ENCODE measurements around the gene TPM1. TPM values are rescaled to one million over a fixed set of nuclear protein-coding genes. Genes with fewer than 3 reads are reported as not detected.
"Not testable (repeated sequence)": the region's sequence is repeated elsewhere in the genome, so short reads cannot be mapped to it uniquely, and the experiment has no call there.

The TPM1 gene
- total RNA-seq, 2 experiments from 2014 or later, result 10.8 to 11.4 TPM

- POLR2A ChIA-PET, result no interaction called here
Observed at GRCh38 chr15:63096178-63096577, 53.6 kb downstream of the TPM1 start.

GRCh38 chr15:63098901-63099300 is 56.4 kb downstream of the TPM1 start:
- intact Hi-C loops (cut with micrococcal nuclease); H3K9me3 Mint-ChIP-seq; H3K4me3 Mint-ChIP-seq; H3K4me1 Mint-ChIP-seq (ENCODE audit: low read depth); POLR2A ChIA-PET; CTCF ChIA-PET; H3K27ac Mint-ChIP-seq; H3K36me3 Mint-ChIP-seq; DNase-seq; H3K27me3 Mint-ChIP-seq: not testable (repeated sequence)

More at GRCh38 chr15:63096178-63096577, 53.6 kb downstream of the TPM1 start:
- intact Hi-C loops (cut with micrococcal nuclease), result no loop called here
- H3K9me3 Mint-ChIP-seq, result no peaks in the 10 kb centered on the region
- no peak overlapping the region for H3K4me3 Mint-ChIP-seq
- CTCF ChIA-PET, result interaction anchor here (12.8 kb wide), 1 partner anchor 50 kb away, joined by 154 read pairs; the partner anchor contains the start of gene TPM1
- no peak overlapping the region for H3K27ac Mint-ChIP-seq
- H3K27me3 Mint-ChIP-seq, result no peaks in the 10 kb centered on the region
- H3K36me3 Mint-ChIP-seq, result no peaks in the 10 kb centered on the region
- DNase-seq, result no peak
- no peaks in the 10 kb centered on the region for H3K4me1 Mint-ChIP-seq (ENCODE audit: low read depth)

- DNase-seq; H3K36me3 Mint-ChIP-seq; H3K9me3 Mint-ChIP-seq; H3K27me3 Mint-ChIP-seq; H3K27ac Mint-ChIP-seq; CTCF ChIA-PET; POLR2A ChIA-PET; H3K4me1 Mint-ChIP-seq (ENCODE audit: low read depth); intact Hi-C loops (cut with micrococcal nuclease); H3K4me3 Mint-ChIP-seq: not testable (repeated sequence)
Observed at GRCh38 chr15:63099581-63099980, 57.0 kb downstream of the TPM1 start.

- no peak overlapping the region for H3K4me3 Mint-ChIP-seq
- H3K36me3 Mint-ChIP-seq, result no peaks in the 10 kb centered on the region
- ChIA-PET POLR2A (no interaction called here), CTCF (interaction anchor here (1.0 kb wide), 1 partner anchor 56 kb away, joined by 3 read pairs; no protein-coding TSS in a partner anchor)
- H3K4me1 Mint-ChIP-seq (ENCODE audit: low read depth), result no peaks in the 10 kb centered on the region
- no peak overlapping the region for H3K27ac Mint-ChIP-seq
- no peak for DNase-seq
- H3K27me3 Mint-ChIP-seq, result peaks cover 11% of the 10 kb centered on the region
- H3K9me3 Mint-ChIP-seq, result no peaks in the 10 kb centered on the region
- intact Hi-C loops (cut with micrococcal nuclease), result no loop called here
Observed at GRCh38 chr15:63103416-63103815, 60.9 kb downstream of the TPM1 start.

GRCh38 chr15:63104727-63105126 is 62.2 kb downstream of the TPM1 start:
- peaks cover 12% of the 10 kb centered on the region for H3K27me3 Mint-ChIP-seq
- intact Hi-C loops (cut with micrococcal nuclease), result no loop called here
- ChIA-PET CTCF (interaction anchor here (0.8 to 1.0 kb wide), 2 partner anchors 57 to 58 kb away, joined by 3 read pairs; no protein-coding TSS in a partner anchor), POLR2A (no interaction called here)
- no peaks in the 10 kb centered on the region for H3K4me1 Mint-ChIP-seq (ENCODE audit: low read depth)
- DNase-seq, result no peak
- H3K4me3 Mint-ChIP-seq, result no peak overlapping the region
- H3K9me3 Mint-ChIP-seq, result no peaks in the 10 kb centered on the region
- H3K36me3 Mint-ChIP-seq, result no peaks in the 10 kb centered on the region
- no peak overlapping the region for H3K27ac Mint-ChIP-seq

GRCh38 chr15:63105354-63105753 is 62.8 kb downstream of the TPM1 start:
- H3K4me1 Mint-ChIP-seq (ENCODE audit: low read depth); H3K9me3 Mint-ChIP-seq; H3K27ac Mint-ChIP-seq; POLR2A ChIA-PET; H3K4me3 Mint-ChIP-seq; H3K36me3 Mint-ChIP-seq; intact Hi-C loops (cut with micrococcal nuclease); DNase-seq: not testable (repeated sequence)
- CTCF ChIA-PET, result interaction anchor here (0.8 to 1.0 kb wide), 2 partner anchors 13 to 58 kb away, joined by 3 to 4 read pairs; no protein-coding TSS in a partner anchor
- peaks cover 12% of the 10 kb centered on the region for H3K27me3 Mint-ChIP-seq

- Mint-ChIP-seq H3K27ac (no peak overlapping the region), H3K4me3 (no peak overlapping the region), H3K9me3 (no peaks in the 10 kb centered on the region), H3K27me3 (peaks cover 12% of the 10 kb centered on the region), H3K4me1 (ENCODE audit: low read depth) (no peaks in the 10 kb centered on the region), H3K36me3 (no peaks in the 10 kb centered on the region)
- CTCF ChIA-PET, result no interaction called here
- DNase-seq, result no peak
- POLR2A ChIA-PET, result no interaction called here
- intact Hi-C loops (cut with micrococcal nuclease), result no loop called here
Observed at GRCh38 chr15:63107895-63108546, 65.5 kb downstream of the TPM1 start.

- no peaks in the 10 kb centered on the region for H3K36me3 Mint-ChIP-seq
- H3K4me1 Mint-ChIP-seq (ENCODE audit: low read depth), result no peaks in the 10 kb centered on the region
- H3K4me3 Mint-ChIP-seq, result no peak overlapping the region
- intact Hi-C loops (cut with micrococcal nuclease), result no loop called here
- ChIA-PET POLR2A (no interaction called here), CTCF (no interaction called here)
- H3K27me3 Mint-ChIP-seq, result peaks cover 10% of the 10 kb centered on the region
- no peak overlapping the region for H3K27ac Mint-ChIP-seq
- no peaks in the 10 kb centered on the region for H3K9me3 Mint-ChIP-seq
- no peak for DNase-seq
Observed at GRCh38 chr15:63109498-63109897, 67.0 kb downstream of the TPM1 start.

- ChIA-PET POLR2A (no interaction called here), CTCF (interaction anchor here (1.0 kb wide), 1 partner anchor 17 kb away, joined by 3 read pairs; no protein-coding TSS in a partner anchor)
- Mint-ChIP-seq H3K36me3 (no peaks in the 10 kb centered on the region), H3K27me3 (peaks cover 9% of the 10 kb centered on the region), H3K27ac (no peak overlapping the region), H3K9me3 (no peaks in the 10 kb centered on the region), H3K4me3 (no peak overlapping the region), H3K4me1 (ENCODE audit: low read depth) (no peaks in the 10 kb centered on the region)
- intact Hi-C loops (cut with micrococcal nuclease), result no loop called here
- no peak for DNase-seq
Observed at GRCh38 chr15:63109920-63110319, 67.4 kb downstream of the TPM1 start.

- Mint-ChIP-seq H3K4me1 (ENCODE audit: low read depth) (no peaks in the 10 kb centered on the region), H3K9me3 (no peaks in the 10 kb centered on the region), H3K4me3 (no peak overlapping the region), H3K36me3 (no peaks in the 10 kb centered on the region), H3K27me3 (peaks cover 5% of the 10 kb centered on the region), H3K27ac (no peak overlapping the region)
- intact Hi-C loops (cut with micrococcal nuclease), result no loop called here
- ChIA-PET POLR2A (no interaction called here), CTCF (interaction anchor here (0.6 to 1.0 kb wide), 2 partner anchors 18 to 291 kb away, joined by 3 to 4 read pairs; no protein-coding TSS in a partner anchor)
- no peak for DNase-seq
Observed at GRCh38 chr15:63110428-63111026, 68.0 kb downstream of the TPM1 start.

GRCh38 chr15:63111481-63111880 is 68.9 kb downstream of the TPM1 start:
- Mint-ChIP-seq H3K9me3 (no peaks in the 10 kb centered on the region), H3K36me3 (no peaks in the 10 kb centered on the region), H3K27me3 (peaks cover 1% of the 10 kb centered on the region), H3K27ac (no peak overlapping the region), H3K4me1 (ENCODE audit: low read depth) (no peaks in the 10 kb centered on the region), H3K4me3 (no peak overlapping the region)
- CTCF ChIA-PET, result interaction anchor here (0.8 to 0.9 kb wide), 2 partner anchors 63 to 64 kb away, joined by 3 read pairs; no protein-coding TSS in a partner anchor
- intact Hi-C loops (cut with micrococcal nuclease), result no loop called here
- no peak for DNase-seq
- POLR2A ChIA-PET, result no interaction called here

- Mint-ChIP-seq H3K36me3 (no peaks in the 10 kb centered on the region), H3K4me3 (no peak overlapping the region), H3K27me3 (peaks cover 1% of the 10 kb centered on the region), H3K27ac (no peak overlapping the region), H3K4me1 (ENCODE audit: low read depth) (no peaks in the 10 kb centered on the region), H3K9me3 (no peaks in the 10 kb centered on the region)
- ChIA-PET CTCF (interaction anchor here (2.6 kb wide), 1 partner anchor 66 kb away, joined by 11 read pairs; no protein-coding TSS in a partner anchor), POLR2A (no interaction called here)
- intact Hi-C loops (cut with micrococcal nuclease), result no loop called here
- no peak for DNase-seq
Observed at GRCh38 chr15:63112871-63113270, 70.3 kb downstream of the TPM1 start.

GRCh38 chr15:63114465-63114864 is 71.9 kb downstream of the TPM1 start:
- H3K9me3 Mint-ChIP-seq, result peaks cover 4% of the 10 kb centered on the region
- H3K36me3 Mint-ChIP-seq, result no peaks in the 10 kb centered on the region
- intact Hi-C loops (cut with micrococcal nuclease), result no loop called here
- no peak for DNase-seq
- H3K27ac Mint-ChIP-seq, result no peak overlapping the region
- no peaks in the 10 kb centered on the region for H3K27me3 Mint-ChIP-seq
- ChIA-PET POLR2A (no interaction called here), CTCF (interaction anchor here (0.5 to 2.6 kb wide), 3 partner anchors 67 to 880 kb away, joined by 3 to 11 read pairs (median 6); no protein-coding TSS in a partner anchor)
- no peak overlapping the region for H3K4me3 Mint-ChIP-seq
- H3K4me1 Mint-ChIP-seq (ENCODE audit: low read depth), result no peaks in the 10 kb centered on the region

Measured in activated CD4-positive, alpha-beta memory T cell treated with anti-CD3 and anti-CD28 coated beads for 36 hours (primary cell).